Endothelial cell of umbilical vein (primary cell): Measurements from ENCODE around the gene APP. TPM values are rescaled to one million over a fixed set of nuclear protein-coding genes. Genes with fewer than 3 reads are reported as not detected.

Experiments
- BruUV-seq: library from RNA; stranded (reverse); fragments of 400-500 nt; replicated peaks from 2 replicates; lab custom pipeline; 2021; lab: Mats Ljungman, UMichigan
- CTCF ChIA-PET: fragments of 300-600, 350-600 bp; sonication (Branson Sonifier 250); formaldehyde crosslinking; loops from one replicate; lab custom pipeline; 2021; ENCODE audit warnings: antibody characterized with exemption, inconsistent platforms; lab: Charles Lee
- POLR2A ChIA-PET: fragments of 300-600, 350-600 bp; sonication (Branson Sonifier 250); formaldehyde crosslinking; loops from one replicate; lab custom pipeline; 2021; ENCODE audit warnings: antibody characterized with exemption, inconsistent platforms; lab: Charles Lee
- DNase-seq: peaks from one replicate; pipeline ENCODE4 v3.0.0-alpha.2; 2011; ENCODE audit warnings: low read depth, low spot score
- FAIRE-seq: peaks from 2 replicates; lab custom pipeline; 2011; peaks lifted over from hg19 to GRCh38; lab: Jason Lieb, UNC
- H2AFZ ChIP-seq: 2 replicates; pipeline ENCODE4 v1.6.0; 2012; ENCODE audit warnings: low read depth, low read length, control low read depth, inconsistent platforms
- H3K27ac ChIP-seq: 2 replicates; pipeline ENCODE4 v1.5.1; 2011; ENCODE audit warnings: low read depth, mild to moderate bottlenecking, control low read depth, low read length, moderate library complexity; ENCODE audit not compliant: insufficient read depth
- H3K27me3 ChIP-seq, 2 experiments: 2 replicates each; pipeline versions ENCODE4 v1.6.0 to v1.6.1; 2011; ENCODE audit warnings: low read length in 2 of 2, mixed read lengths in 1 of 2; ENCODE audit not compliant: control insufficient read depth in 2 of 2, insufficient read depth in 2 of 2
- H3K36me3 ChIP-seq, 2 experiments: 2 replicates in 1 of 2; 3 replicates in 1 of 2; pipeline ENCODE4 v1.5.1; 2011; ENCODE audit warnings: low read length in 2 of 2, mild to moderate bottlenecking in 1 of 2, moderate library complexity in 1 of 2; ENCODE audit not compliant: control insufficient read depth in 2 of 2, insufficient read depth in 2 of 2; ENCODE audit errors: extremely low read depth in 1 of 2
- H3K4me1 ChIP-seq: 3 replicates; pipeline ENCODE4 v1.5.1; 2011; ENCODE audit warnings: mild to moderate bottlenecking, low read length; ENCODE audit not compliant: control insufficient read depth, insufficient read depth; ENCODE audit errors: extremely low read depth
- H3K4me2 ChIP-seq: 2 replicates; pipeline ENCODE4 v1.6.1; 2011; ENCODE audit warnings: low read length, control low read depth, mixed read lengths; ENCODE audit not compliant: insufficient read depth
- H3K4me3 ChIP-seq, 3 experiments: fragments of 200-600 bp in 1 of 3; sonication (generic), shearing (Covaris generic) in 1 of 3; replicated peaks in 1 of 3; 2 replicates each; pipeline ENCODE4 v1.5.1; 2011 to 2016; ENCODE audit warnings: control low read depth in 3 of 3, low read length in 3 of 3, mild to moderate bottlenecking in 2 of 3, inconsistent platforms in 1 of 3, low read depth in 1 of 3, moderate library complexity in 1 of 3; ENCODE audit not compliant: insufficient read depth in 1 of 3
- H3K79me2 ChIP-seq: 2 replicates; pipeline ENCODE4 v1.6.0; 2012; ENCODE audit warnings: low read length, inconsistent platforms; ENCODE audit not compliant: control insufficient read depth, insufficient read depth
- H3K9ac ChIP-seq: replicated peaks from 2 replicates; pipeline ENCODE3; 2011; ENCODE audit warnings: low read length, control low read depth; ENCODE audit not compliant: insufficient read depth; ENCODE audit errors: extremely low read depth
- H3K9me1 ChIP-seq: replicated peaks from 3 replicates; pipeline ENCODE4 v1.6.0; 2011; ENCODE audit warnings: mild to moderate bottlenecking, low read length; ENCODE audit not compliant: control insufficient read depth, insufficient read depth; ENCODE audit errors: extremely low read depth
- H3K9me3 ChIP-seq: replicated peaks from 2 replicates; pipeline ENCODE4 v1.5.1; 2012; ENCODE audit warnings: low read length, inconsistent platforms; ENCODE audit not compliant: control insufficient read depth, insufficient read depth
- H4K20me1 ChIP-seq: replicated peaks from 2 replicates; pipeline ENCODE3; 2011; ENCODE audit warnings: mild to moderate bottlenecking, low read length; ENCODE audit not compliant: control insufficient read depth, insufficient read depth; ENCODE audit errors: extremely low read depth
- FOS ChIP-seq: IDR thresholded peaks from 2 replicates; pipeline ENCODE4 v1.6.1; 2011; ENCODE audit warnings: mild to moderate bottlenecking, low read length, moderate library complexity, borderline replicate concordance; ENCODE audit not compliant: insufficient read depth
- MAX ChIP-seq: IDR thresholded peaks from 2 replicates; pipeline ENCODE4 v1.6.1; 2011; ENCODE audit not compliant: insufficient read depth, insufficient read length
- MYC ChIP-seq: IDR thresholded peaks from one replicate; pipeline ENCODE4 v1.6.1; 2011; ENCODE audit warnings: mild to moderate bottlenecking, low read depth, low read length
- POLR2A ChIP-seq: IDR thresholded peaks from 2 replicates; pipeline ENCODE4 v1.6.1; 2012; ENCODE audit warnings: low read depth, mild to moderate bottlenecking, control low read depth, low read length
- dilution Hi-C: fragments of 300-500 bp; cut with MboI; formaldehyde crosslinking; loops from one replicate; pipeline ENCODE4 v1.15.0; 2019; ENCODE audit warnings: low sequenced_read_pairs; ENCODE audit not compliant: extremely low pct_ligation_motif_present
- intact Hi-C: fragments of 100-400 bp; cut with micrococcal nuclease; formaldehyde crosslinking; loops from one replicate; pipeline ENCODE4 v1.10.0; 2022
- polyA plus RNA-seq, 4 experiments: library from polyadenylated mRNA; depleted of rRNA in 3 of 4; stranded (reverse) in 3 of 4; unstranded in 1 of 4; fragments of >200 nt; gene quantifications; 2 replicates each; pipeline versions ENCODE4 v1.2.1 to v1.2.3, GENCODE V29; 2011 to 2012; ENCODE audit warnings: missing spikeins in 1 of 4
- total RNA-seq: library from RNA; stranded (reverse); gene quantifications from 2 replicates; pipeline ENCODE4 v1.2.3, GENCODE V29; 2021

APP gene
- total and polyA plus RNA-seq, 2 donors (not counting 3 experiments of a cell fraction or from before 2014, with no cell fraction given): 914 to 928 TPM

DNA sequence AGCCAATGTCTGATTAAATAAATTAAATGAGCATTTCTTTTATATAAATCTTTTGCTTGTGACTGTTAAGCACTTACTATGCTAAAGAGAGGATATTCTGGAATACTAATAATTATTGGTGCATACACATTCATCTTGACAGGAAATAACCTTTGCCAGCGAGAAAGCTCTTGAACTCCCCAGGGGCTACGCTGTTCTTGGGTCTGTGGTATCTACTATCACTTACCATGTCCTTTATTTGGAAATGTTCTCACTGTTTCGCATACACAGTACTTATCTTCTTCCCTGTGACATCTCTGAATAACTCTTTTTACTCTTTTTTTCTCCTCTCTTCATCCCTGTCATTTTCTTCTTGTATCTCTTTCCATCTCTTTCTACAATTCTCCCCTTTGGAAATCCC, 257.1 kb downstream of the APP start:
- no peak for FAIRE-seq
- no TSS peak for BruUV-seq
- intact Hi-C loops (no loop called here), dilution Hi-C loops (no loop called here)
- no peak for DNase-seq
- Histone ChIP-seq H3K9me3 (no peaks in the 10 kb centered on the region), H4K20me1 (no peaks in the 10 kb centered on the region), H3K9ac (no peak overlapping the region), H3K36me3 (peaks cover 0 to 2% of the 10 kb centered on the region in 2 experiments), H3K4me2 (no peak overlapping the region), H2AFZ (no peak overlapping the region), H3K79me2 (peaks cover 34% of the 10 kb centered on the region), H3K27ac (no peak overlapping the region), H3K9me1 (no peaks in the 10 kb centered on the region), H3K27me3 (no peaks in the 10 kb centered on the region), H3K4me3 (no peak overlapping the region), H3K4me1 (peaks cover 27% of the 10 kb centered on the region)
- TF ChIP-seq MYC (no peak), POLR2A (no peak)
- CTCF ChIA-PET: interaction anchor here (0.9 kb wide), 1 partner anchor 255 kb away, joined by 3 read pairs; no protein-coding TSS in a partner anchor
- POLR2A ChIA-PET: no interaction called here

DNA sequence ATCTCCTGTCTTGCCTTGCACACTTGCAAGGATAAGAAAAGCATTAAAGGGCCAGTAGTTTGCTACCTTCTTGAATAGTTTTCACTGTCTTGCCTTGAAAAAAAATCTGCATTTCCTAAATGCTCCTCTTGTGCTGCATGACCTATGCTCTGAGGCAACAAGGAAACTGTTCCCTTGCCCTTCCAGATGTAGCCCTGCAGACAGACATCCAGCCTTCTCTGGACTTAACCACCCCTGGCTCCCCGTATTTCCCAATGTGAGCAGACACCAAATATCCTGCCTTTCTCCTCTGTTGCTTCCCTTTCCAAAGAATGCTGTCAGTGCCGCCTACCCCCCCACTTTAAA, 258.2 kb downstream of the APP start:
- intact Hi-C loops: no loop called here
- Histone ChIP-seq H4K20me1 (no peaks in the 10 kb centered on the region), H3K4me2 (peak overlapping the region; percentile 18), H3K27ac (peak overlapping the region; percentile 35), H3K4me3 (no peak overlapping the region), H3K27me3 (no peaks in the 10 kb centered on the region), H3K9ac (no peak overlapping the region), H3K79me2 (peaks cover 31% of the 10 kb centered on the region), H3K9me1 (no peaks in the 10 kb centered on the region), H3K4me1 (peaks cover 34% of the 10 kb centered on the region), H3K9me3 (no peaks in the 10 kb centered on the region), H2AFZ (no peak overlapping the region), H3K36me3 (peaks cover 0 to 2% of the 10 kb centered on the region in 2 experiments)
- no peak for FAIRE-seq
- TF ChIP-seq MYC (no peak), MAX (no peak), POLR2A (no peak), FOS (no peak)
- DNase-seq: no peak
- dilution Hi-C loops: no loop called here
- ChIA-PET POLR2A (no interaction called here), CTCF (interaction anchor here (1.1 to 1.9 kb wide), 5 partner anchors 14 to 149 kb away, joined by 3 to 12 read pairs (median 4); no protein-coding TSS in a partner anchor)
- no TSS peak for BruUV-seq
